Prostate gland (tissue), 2 donors: Measurements from ENCODE around the gene DNM3.

Experiments
- POLR2A ChIP-seq: fragments of 450-650 bp; IDR thresholded peaks from one replicate; pipeline ENCODE4 v1.6.1; 2016; ENCODE audit warnings: antibody characterized with exemption, mild to moderate bottlenecking
- TF ChIP-seq, protein P1 (sequence below), 4 experiments: fragments of 200-600 bp in 2 of 4; fragments of 450-650 bp in 2 of 4; sonication (generic) in 2 of 4; IDR thresholded peaks; 1 replicate in 3 of 4; 2 replicates in 1 of 4; pipeline ENCODE4 v1.5.1; 2016 to 2019; ENCODE audit warnings: antibody characterized with exemption in 4 of 4, mild to moderate bottlenecking in 2 of 4, moderate library complexity in 2 of 4

DNA sequence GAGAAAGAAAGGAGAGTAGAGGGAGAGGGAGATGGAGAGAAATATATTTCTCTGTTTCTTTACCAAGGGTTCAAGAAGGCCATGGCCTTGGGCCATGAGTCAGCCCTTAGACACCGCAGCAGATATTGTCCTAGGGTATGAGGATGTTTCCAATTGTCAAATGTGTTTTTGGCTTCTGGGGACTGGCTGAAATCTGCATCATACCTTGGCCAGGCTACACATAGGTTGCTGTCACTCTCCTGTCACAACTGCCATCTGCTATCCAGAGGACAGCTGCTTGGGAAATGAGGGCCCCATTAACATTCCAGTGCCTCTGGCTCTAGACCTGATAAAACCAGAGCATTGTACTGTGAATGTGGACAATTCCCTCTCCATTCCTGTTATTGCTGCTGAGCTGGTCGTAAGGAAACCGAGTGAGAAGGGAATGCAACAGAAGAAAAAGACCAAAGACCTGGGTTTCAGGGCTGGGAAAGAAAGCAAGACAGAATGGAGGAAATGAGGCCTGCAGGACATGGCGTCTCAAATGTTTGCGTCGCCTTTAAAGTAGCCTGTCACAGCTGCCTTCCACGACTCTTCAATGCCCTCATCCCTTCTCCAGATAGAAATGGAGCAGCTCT is 611.3 kb downstream of the DNM3 start:
- TF ChIP-seq, protein P1, sequence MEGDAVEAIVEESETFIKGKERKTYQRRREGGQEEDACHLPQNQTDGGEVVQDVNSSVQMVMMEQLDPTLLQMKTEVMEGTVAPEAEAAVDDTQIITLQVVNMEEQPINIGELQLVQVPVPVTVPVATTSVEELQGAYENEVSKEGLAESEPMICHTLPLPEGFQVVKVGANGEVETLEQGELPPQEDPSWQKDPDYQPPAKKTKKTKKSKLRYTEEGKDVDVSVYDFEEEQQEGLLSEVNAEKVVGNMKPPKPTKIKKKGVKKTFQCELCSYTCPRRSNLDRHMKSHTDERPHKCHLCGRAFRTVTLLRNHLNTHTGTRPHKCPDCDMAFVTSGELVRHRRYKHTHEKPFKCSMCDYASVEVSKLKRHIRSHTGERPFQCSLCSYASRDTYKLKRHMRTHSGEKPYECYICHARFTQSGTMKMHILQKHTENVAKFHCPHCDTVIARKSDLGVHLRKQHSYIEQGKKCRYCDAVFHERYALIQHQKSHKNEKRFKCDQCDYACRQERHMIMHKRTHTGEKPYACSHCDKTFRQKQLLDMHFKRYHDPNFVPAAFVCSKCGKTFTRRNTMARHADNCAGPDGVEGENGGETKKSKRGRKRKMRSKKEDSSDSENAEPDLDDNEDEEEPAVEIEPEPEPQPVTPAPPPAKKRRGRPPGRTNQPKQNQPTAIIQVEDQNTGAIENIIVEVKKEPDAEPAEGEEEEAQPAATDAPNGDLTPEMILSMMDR (IDR thresholded peaks at IDR 0.05), result no peak
- TF ChIP-seq POLR2A, result no peak
